Activated CD8-positive, alpha-beta T cell treated with anti-CD3 and anti-CD28 coated beads for 36 hours (primary cell): ENCODE measurements around the gene ERP44. TPM values are rescaled to one million over a fixed set of nuclear protein-coding genes. Genes with fewer than 3 reads are reported as not detected.

Experiments used
- ATAC-seq: fragments of 200-7000 bp; cut with Tn5 transposase; one replicate; pipeline ENCODE4 v1.10.0; 2021; ENCODE audit warnings: mild to moderate bottlenecking, moderate library complexity
- CTCF ChIA-PET: fragments of 350-600 bp; sonication (Branson Sonifier 250); formaldehyde crosslinking; loops from one replicate; lab custom pipeline; 2021; ENCODE audit warnings: antibody characterized with exemption; lab: Charles Lee
- POLR2A ChIA-PET: fragments of 350-600 bp; sonication (Branson Sonifier 250); formaldehyde crosslinking; loops from one replicate; lab custom pipeline; 2021; ENCODE audit warnings: antibody characterized with exemption; lab: Charles Lee
- DNase-seq: peaks from one replicate; pipeline ENCODE4 v3.0.0-alpha.2; 2020
- H3K27ac Mint-ChIP-seq: one replicate; pipeline ENCODE4 v1.8.0; 2021; ENCODE audit warnings: mild to moderate bottlenecking, mixed read lengths
- H3K27me3 Mint-ChIP-seq: one replicate; pipeline ENCODE4 v1.8.0; 2021; ENCODE audit warnings: mixed read lengths
- H3K36me3 Mint-ChIP-seq: one replicate; pipeline ENCODE4 v1.8.0; 2021; ENCODE audit warnings: low read depth, mixed read lengths
- H3K4me1 Mint-ChIP-seq: one replicate; pipeline ENCODE4 v1.8.0; 2021; ENCODE audit warnings: low read depth, mixed read lengths
- H3K4me3 Mint-ChIP-seq: one replicate; pipeline ENCODE4 v1.8.0; 2021; ENCODE audit warnings: mild to moderate bottlenecking, moderate library complexity, mixed read lengths
- H3K9me3 Mint-ChIP-seq: one replicate; pipeline ENCODE4 v1.8.0; 2021; ENCODE audit warnings: mixed read lengths
- CTCF ChIP-seq: fragments of 200-600 bp; IDR thresholded peaks from one replicate; pipeline ENCODE4 v1.8.0; 2022; ENCODE audit warnings: antibody characterized with exemption, mild to moderate bottlenecking
- intact Hi-C: fragments of 100-400 bp; cut with micrococcal nuclease; formaldehyde crosslinking; loops from one replicate; pipeline ENCODE4 v1.10.0; 2022
- total RNA-seq, 2 experiments: library from RNA; stranded (reverse); gene quantifications; one replicate each; pipeline ENCODE4 v1.2.3, GENCODE V29; 2021

ERP44 gene
- total RNA-seq, 2 experiments from 2014 or later: 10.2 to 11.1 TPM

- Mint-ChIP-seq H3K27ac (no peak overlapping the region), H3K4me1 (no peaks in the 10 kb centered on the region), H3K4me3 (no peak overlapping the region), H3K9me3 (no peaks in the 10 kb centered on the region), H3K27me3 (no peaks in the 10 kb centered on the region), H3K36me3 (peaks cover 30% of the 10 kb centered on the region)
- DNase-seq (no peak), ATAC-seq (no peak)
- POLR2A ChIA-PET: no interaction called here
- CTCF ChIA-PET: no interaction called here
- no peak for TF ChIP-seq CTCF
- intact Hi-C loops: no loop called here
Measured at GRCh38 chr9:100131875-100132430, 33.2 kb upstream of the ERP44 start.

GRCh38 chr9:100131216-100131615 is 32.4 kb upstream of the ERP44 start:
- no peak for DNase-seq
- Mint-ChIP-seq H3K4me3 (no peak overlapping the region), H3K27me3 (no peaks in the 10 kb centered on the region), H3K4me1 (no peaks in the 10 kb centered on the region), H3K27ac (no peak overlapping the region), H3K9me3 (no peaks in the 10 kb centered on the region), H3K36me3 (peaks cover 34% of the 10 kb centered on the region)
- ATAC-seq: no peak
- ChIA-PET POLR2A (no interaction called here), CTCF (interaction anchor here (0.9 kb wide), 1 partner anchor 11 kb away, joined by 3 read pairs; no protein-coding TSS in a partner anchor)
- intact Hi-C loops: no loop called here
- no peak for TF ChIP-seq CTCF

- Mint-ChIP-seq H3K27ac (no peak overlapping the region), H3K4me1 (no peaks in the 10 kb centered on the region), H3K27me3 (no peaks in the 10 kb centered on the region), H3K36me3 (peaks cover 39% of the 10 kb centered on the region), H3K9me3 (no peaks in the 10 kb centered on the region), H3K4me3 (no peak overlapping the region)
- POLR2A ChIA-PET: no interaction called here
- CTCF ChIA-PET: no interaction called here
- no peak for DNase-seq
- ATAC-seq: no peak
- no peak for TF ChIP-seq CTCF
- intact Hi-C loops: no loop called here
Measured at GRCh38 chr9:100129772-100130171, 31.0 kb upstream of the ERP44 start.

GRCh38 chr9:100126423-100126822 is 27.6 kb upstream of the ERP44 start:
- H3K27me3 Mint-ChIP-seq: no peaks in the 10 kb centered on the region
- no peak for TF ChIP-seq CTCF
- ATAC-seq (no peak), DNase-seq (no peak)
- H3K27ac Mint-ChIP-seq: no peak overlapping the region
- H3K36me3 Mint-ChIP-seq: peaks cover 24% of the 10 kb centered on the region
- H3K9me3 Mint-ChIP-seq: no peaks in the 10 kb centered on the region
- H3K4me3 Mint-ChIP-seq: no peak overlapping the region
- CTCF ChIA-PET: interaction anchor here (1.2 kb wide), 1 partner anchor 96 kb away, joined by 3 read pairs; no protein-coding TSS in a partner anchor
- intact Hi-C loops: no loop called here
- no peaks in the 10 kb centered on the region for H3K4me1 Mint-ChIP-seq
- POLR2A ChIA-PET: no interaction called here

GRCh38 chr9:100125910-100126309 is 27.1 kb upstream of the ERP44 start:
- ATAC-seq (no peak), DNase-seq (no peak)
- Mint-ChIP-seq H3K4me3 (no peak overlapping the region), H3K27me3 (no peaks in the 10 kb centered on the region), H3K36me3 (peaks cover 24% of the 10 kb centered on the region), H3K27ac (no peak overlapping the region), H3K4me1 (peaks cover 2% of the 10 kb centered on the region), H3K9me3 (no peaks in the 10 kb centered on the region)
- POLR2A ChIA-PET: no interaction called here
- intact Hi-C loops: no loop called here
- CTCF ChIA-PET: no interaction called here
- TF ChIP-seq CTCF: no peak
